SK-N-SH (cell line): ENCODE measurements around the gene PAPOLA. TPM values are rescaled to one million over a fixed set of nuclear protein-coding genes. Genes with fewer than 3 reads are reported as not detected.

Source experiments
- CTCF ChIA-PET: fragments of 300-600, 350-600 bp; formaldehyde crosslinking; extraction: SDS; loops from one replicate; lab custom pipeline; 2021; lab: Yijun Ruan, JAX
- POLR2A ChIA-PET: fragments of 350-600 bp; sonication (Branson Sonifier 250); formaldehyde crosslinking; extraction: SDS; loops from one replicate; lab custom pipeline; 2020; ENCODE audit warnings: antibody characterized with exemption, inconsistent platforms; lab: Yijun Ruan, JAX
- DNase-seq: peaks from one replicate; pipeline ENCODE4 v3.0.0; 2012
- H2AFZ ChIP-seq: fragments of 200-600 bp; sonication (generic); 2 replicates; pipeline ENCODE4 v1.8.1; 2016; ENCODE audit warnings: antibody characterized with exemption, mild to moderate bottlenecking, low read depth
- H3F3A ChIP-seq: fragments of 200-600 bp; sonication (generic); replicated peaks from 2 replicates; pipeline ENCODE3; 2016; ENCODE audit warnings: antibody characterized with exemption, mild to moderate bottlenecking; ENCODE audit not compliant: insufficient read depth
- H3K27ac ChIP-seq, 2 experiments: fragments of 200-500 bp in 1 of 2; fragments of 200-600 bp in 1 of 2; sonication (Bioruptor generic) in 1 of 2; sonication (generic), shearing (Covaris generic) in 1 of 2; 2 replicates each; pipeline versions ENCODE4 v1.5.1 to v1.6.1; 2014 to 2016; ENCODE audit warnings: low read depth in 2 of 2, inconsistent platforms in 1 of 2, low read length in 1 of 2, mild to moderate bottlenecking in 1 of 2, mixed read lengths in 1 of 2
- H3K27me3 ChIP-seq: fragments of 200-600 bp; sonication (generic), shearing (Covaris generic); 2 replicates; pipeline ENCODE4 v1.6.1; 2016; ENCODE audit warnings: mixed run types; ENCODE audit not compliant: insufficient read depth
- H3K36me3 ChIP-seq, 2 experiments: fragments of 200-500 bp in 1 of 2; fragments of 200-600 bp in 1 of 2; sonication (Bioruptor generic) in 1 of 2; sonication (generic) in 1 of 2; replicated peaks in 1 of 2; 2 replicates each; pipeline versions ENCODE3 to v1.5.1; 2014 to 2016; ENCODE audit warnings: low read length in 1 of 2, mild to moderate bottlenecking in 1 of 2; ENCODE audit not compliant: insufficient read depth in 2 of 2, control insufficient read depth in 1 of 2
- H3K4me1 ChIP-seq, 2 experiments: fragments of 200-500 bp in 1 of 2; fragments of 200-600 bp in 1 of 2; sonication (Bioruptor generic) in 1 of 2; sonication (generic), shearing (Covaris generic) in 1 of 2; 2 replicates each; pipeline versions ENCODE4 v1.5.1 to v1.6.1; 2014 to 2016; ENCODE audit warnings: low read depth in 1 of 2, low read length in 1 of 2, mixed run types in 1 of 2; ENCODE audit not compliant: insufficient read depth in 2 of 2, control insufficient read depth in 1 of 2
- H3K4me2 ChIP-seq: fragments of 200-600 bp; sonication (generic), shearing (Covaris generic); 2 replicates; pipeline ENCODE4 v1.6.1; 2017; ENCODE audit warnings: mixed run types
- H3K4me3 ChIP-seq, 2 experiments: fragments of 200-500 bp in 1 of 2; fragments of 200-600 bp in 1 of 2; sonication (Bioruptor generic) in 1 of 2; sonication (generic), shearing (Covaris generic) in 1 of 2; 2 replicates each; pipeline versions ENCODE4 v1.5.1 to v1.8.1; 2014 to 2016; ENCODE audit warnings: low read depth in 2 of 2, inconsistent platforms in 1 of 2, low read length in 1 of 2, mild to moderate bottlenecking in 1 of 2, mixed read lengths in 1 of 2, moderate library complexity in 1 of 2
- H3K79me2 ChIP-seq: fragments of 200-600 bp; sonication (generic); 2 replicates; pipeline ENCODE4 v1.8.1; 2017; ENCODE audit warnings: mild to moderate bottlenecking; ENCODE audit not compliant: insufficient read depth
- H3K9ac ChIP-seq: fragments of 200-600 bp; sonication (generic); 2 replicates; pipeline ENCODE4 v1.6.1; 2017; ENCODE audit warnings: mixed run types
- H3K9me2 ChIP-seq: fragments of 200-600 bp; sonication (generic); 2 replicates; pipeline ENCODE4 v1.6.1; 2017; ENCODE audit warnings: mixed run types
- H3K9me3 ChIP-seq: fragments of 200-600 bp; sonication (generic); 2 replicates; pipeline ENCODE4 v1.6.1; 2017; ENCODE audit warnings: mixed run types, mild to moderate bottlenecking, moderate library complexity
- H4K20me1 ChIP-seq: fragments of 200-600 bp; sonication (generic); 2 replicates; pipeline ENCODE4 v1.6.1; 2017; ENCODE audit warnings: mild to moderate bottlenecking, mixed run types; ENCODE audit not compliant: insufficient read depth
- CHD2 ChIP-seq: fragments of 150-350 bp; IDR thresholded peaks from 2 replicates; pipeline ENCODE4 v1.6.1; 2018; ENCODE audit warnings: low read length; ENCODE audit not compliant: partially characterized antibody
- ELF1 ChIP-seq: IDR thresholded peaks from 2 replicates; pipeline ENCODE4 v1.4.0; 2012
- EP300 ChIP-seq, 2 experiments: IDR thresholded peaks; 2 replicates each; pipeline versions ENCODE4 v1.4.0 to v1.6.1; 2012; ENCODE audit warnings: borderline replicate concordance in 1 of 2, low read depth in 1 of 2, low read length in 1 of 2
- EZH2phosphoT487 ChIP-seq: fragments of 200-600 bp; sonication (generic); IDR thresholded peaks from 2 replicates; pipeline ENCODE4 v1.6.1; 2017; ENCODE audit warnings: low read depth, mixed run types, mild to moderate bottlenecking, antibody characterized with exemption, moderate library complexity, borderline replicate concordance
- FOXM1 ChIP-seq: IDR thresholded peaks from 2 replicates; pipeline ENCODE4 v1.4.0; 2012; ENCODE audit warnings: low read depth, mild to moderate bottlenecking
- GABPA ChIP-seq: IDR thresholded peaks from 2 replicates; pipeline ENCODE4 v1.4.0; 2012; ENCODE audit warnings: low read depth, mild to moderate bottlenecking
- MXI1 ChIP-seq: IDR thresholded peaks from 2 replicates; pipeline ENCODE4 v1.6.1; 2012; ENCODE audit warnings: mild to moderate bottlenecking, low read depth, low read length, improper control_type of control experiment
- NFIC ChIP-seq: IDR thresholded peaks from 2 replicates; pipeline ENCODE4 v1.4.0; 2012; ENCODE audit warnings: borderline replicate concordance
- NRF1 ChIP-seq: IDR thresholded peaks from 2 replicates; pipeline ENCODE4 v1.6.1; 2012; ENCODE audit warnings: low read depth, mild to moderate bottlenecking, low read length
- RXRA ChIP-seq: IDR thresholded peaks from 2 replicates; pipeline ENCODE4 v1.4.0; 2012; ENCODE audit warnings: low read depth, mild to moderate bottlenecking, borderline replicate concordance
- TAF1 ChIP-seq: IDR thresholded peaks from 2 replicates; pipeline ENCODE4 v1.6.1; 2012; ENCODE audit warnings: low read depth, mild to moderate bottlenecking, low read length, moderate library complexity, borderline replicate concordance
- TCF12 ChIP-seq: IDR thresholded peaks from 2 replicates; pipeline ENCODE4 v1.4.0; 2012
- WGBS: methylation state at CpG from one replicate; pipeline ENCODE4 v1.1.6; 2017; ENCODE audit warnings: low lambda C conversion rate; 5-methylcytosine and 5-hydroxymethylcytosine counted together
- polyA plus RNA-seq, 3 experiments: library from polyadenylated mRNA; depleted of rRNA; stranded (reverse); fragments of >200 nt; gene quantifications; 2 replicates each; pipeline ENCODE4 v1.2.3, GENCODE V29; 2012
- TF ChIP-seq, protein P1 (sequence below): IDR thresholded peaks from 2 replicates; pipeline ENCODE4 v1.6.1; 2012; ENCODE audit warnings: mild to moderate bottlenecking, low read depth, low read length, moderate library complexity
- TF ChIP-seq, protein P2 (sequence below): IDR thresholded peaks from 2 replicates; pipeline ENCODE4; 2012
- TF ChIP-seq, protein P3 (sequence below): IDR thresholded peaks from 2 replicates; pipeline ENCODE4 v1.4.0; 2012; ENCODE audit warnings: low read depth

The PAPOLA gene
- polyA plus RNA-seq, 1 of the 3 experiments (the other 2 are of a cell fraction): 53.7 TPM

DNA sequence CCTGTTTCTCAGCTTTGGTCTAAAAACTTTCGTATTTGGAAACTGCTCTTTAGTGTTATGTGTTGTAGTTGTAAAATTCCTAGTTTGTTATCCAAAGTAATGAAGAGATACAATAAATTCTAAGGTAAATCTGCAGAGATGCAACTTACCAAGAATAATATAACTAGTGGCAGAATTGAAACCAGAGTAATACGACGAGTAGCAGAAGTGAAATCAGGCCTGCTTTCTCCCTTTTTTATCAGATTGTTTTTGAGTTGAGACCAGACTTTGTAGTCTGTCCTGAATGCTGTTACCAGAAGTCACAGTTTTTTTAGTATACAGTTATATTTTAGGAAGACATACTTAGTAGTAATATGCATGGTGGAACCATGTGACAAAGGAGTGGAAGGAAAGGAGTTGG lies 12.5 kb downstream of the PAPOLA start (continued):
- TF ChIP-seq, protein P1, sequence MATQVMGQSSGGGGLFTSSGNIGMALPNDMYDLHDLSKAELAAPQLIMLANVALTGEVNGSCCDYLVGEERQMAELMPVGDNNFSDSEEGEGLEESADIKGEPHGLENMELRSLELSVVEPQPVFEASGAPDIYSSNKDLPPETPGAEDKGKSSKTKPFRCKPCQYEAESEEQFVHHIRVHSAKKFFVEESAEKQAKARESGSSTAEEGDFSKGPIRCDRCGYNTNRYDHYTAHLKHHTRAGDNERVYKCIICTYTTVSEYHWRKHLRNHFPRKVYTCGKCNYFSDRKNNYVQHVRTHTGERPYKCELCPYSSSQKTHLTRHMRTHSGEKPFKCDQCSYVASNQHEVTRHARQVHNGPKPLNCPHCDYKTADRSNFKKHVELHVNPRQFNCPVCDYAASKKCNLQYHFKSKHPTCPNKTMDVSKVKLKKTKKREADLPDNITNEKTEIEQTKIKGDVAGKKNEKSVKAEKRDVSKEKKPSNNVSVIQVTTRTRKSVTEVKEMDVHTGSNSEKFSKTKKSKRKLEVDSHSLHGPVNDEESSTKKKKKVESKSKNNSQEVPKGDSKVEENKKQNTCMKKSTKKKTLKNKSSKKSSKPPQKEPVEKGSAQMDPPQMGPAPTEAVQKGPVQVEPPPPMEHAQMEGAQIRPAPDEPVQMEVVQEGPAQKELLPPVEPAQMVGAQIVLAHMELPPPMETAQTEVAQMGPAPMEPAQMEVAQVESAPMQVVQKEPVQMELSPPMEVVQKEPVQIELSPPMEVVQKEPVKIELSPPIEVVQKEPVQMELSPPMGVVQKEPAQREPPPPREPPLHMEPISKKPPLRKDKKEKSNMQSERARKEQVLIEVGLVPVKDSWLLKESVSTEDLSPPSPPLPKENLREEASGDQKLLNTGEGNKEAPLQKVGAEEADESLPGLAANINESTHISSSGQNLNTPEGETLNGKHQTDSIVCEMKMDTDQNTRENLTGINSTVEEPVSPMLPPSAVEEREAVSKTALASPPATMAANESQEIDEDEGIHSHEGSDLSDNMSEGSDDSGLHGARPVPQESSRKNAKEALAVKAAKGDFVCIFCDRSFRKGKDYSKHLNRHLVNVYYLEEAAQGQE: no peak
- TF ChIP-seq MXI1: no peak
- TF ChIP-seq NFIC: no peak
- no peak for TF ChIP-seq ELF1
- TF ChIP-seq FOXM1: no peak

DNA sequence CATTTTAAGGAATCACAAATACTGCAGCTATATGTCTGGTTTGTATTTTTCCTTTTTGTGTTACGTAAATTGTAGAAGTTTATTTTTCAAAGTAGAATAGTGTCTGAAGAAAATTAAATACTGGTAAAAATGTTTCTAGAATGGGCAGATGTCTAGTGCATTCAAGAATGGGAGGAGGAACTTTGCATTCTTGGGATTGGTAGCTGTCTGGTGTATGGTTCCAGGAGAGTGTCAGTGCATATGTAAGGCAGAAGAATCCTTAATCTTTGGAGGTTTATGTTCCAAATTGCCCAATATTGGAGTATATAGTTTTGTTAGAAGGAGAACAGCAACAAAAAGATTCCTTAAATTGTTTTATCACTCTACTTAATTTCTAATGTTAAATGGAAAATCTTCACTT lies 13.5 kb downstream of the PAPOLA start:
- H3K36me3 ChIP-seq: peaks cover 2 to 7% of the 10 kb centered on the region in 2 experiments
- H3K27ac ChIP-seq: no peak overlapping the region
- H2AFZ ChIP-seq: no peak overlapping the region
- no peak for DNase-seq
- no peaks in the 10 kb centered on the region for H3F3A ChIP-seq
- peaks cover 98% of the 10 kb centered on the region for H4K20me1 ChIP-seq
- 93% methylated on average over 1 of the region's 1 CpG for WGBS
- no peak for TF ChIP-seq TCF12
- no peak for TF ChIP-seq TAF1
- TF ChIP-seq ELF1: no peak
- TF ChIP-seq NRF1: no peak
- no peak for TF ChIP-seq EZH2phosphoT487
- TF ChIP-seq, protein P2, sequence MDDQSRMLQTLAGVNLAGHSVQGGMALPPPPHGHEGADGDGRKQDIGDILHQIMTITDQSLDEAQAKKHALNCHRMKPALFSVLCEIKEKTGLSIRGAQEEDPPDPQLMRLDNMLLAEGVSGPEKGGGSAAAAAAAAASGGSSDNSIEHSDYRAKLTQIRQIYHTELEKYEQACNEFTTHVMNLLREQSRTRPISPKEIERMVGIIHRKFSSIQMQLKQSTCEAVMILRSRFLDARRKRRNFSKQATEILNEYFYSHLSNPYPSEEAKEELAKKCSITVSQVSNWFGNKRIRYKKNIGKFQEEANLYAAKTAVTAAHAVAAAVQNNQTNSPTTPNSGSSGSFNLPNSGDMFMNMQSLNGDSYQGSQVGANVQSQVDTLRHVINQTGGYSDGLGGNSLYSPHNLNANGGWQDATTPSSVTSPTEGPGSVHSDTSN: no peak
- TF ChIP-seq, protein P3, sequence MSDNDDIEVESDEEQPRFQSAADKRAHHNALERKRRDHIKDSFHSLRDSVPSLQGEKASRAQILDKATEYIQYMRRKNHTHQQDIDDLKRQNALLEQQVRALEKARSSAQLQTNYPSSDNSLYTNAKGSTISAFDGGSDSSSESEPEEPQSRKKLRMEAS: no peak
- TF ChIP-seq GABPA: no peak
- no peak for TF ChIP-seq EP300 (IDR thresholded peaks at IDR 0.05; ENCODE audit: borderline replicate concordance in 1 of 2, low read depth in 1 of 2, low read length in 1 of 2)
- no peak for TF ChIP-seq CHD2
- TF ChIP-seq RXRA: no peak
- no peaks in the 10 kb centered on the region for H3K9me2 ChIP-seq
- H3K4me1 ChIP-seq: peaks cover 2 to 19% of the 10 kb centered on the region in 2 experiments; a peak in 3 of 4 replicates
- POLR2A ChIA-PET: interaction anchor here (1.1 kb wide), 1 partner anchor 8 kb away, joined by 3 read pairs; no protein-coding TSS in a partner anchor
- no peaks in the 10 kb centered on the region for H3K27me3 ChIP-seq
- H3K9me3 ChIP-seq: no peaks in the 10 kb centered on the region
- H3K79me2 ChIP-seq: peaks cover 100% of the 10 kb centered on the region
- CTCF ChIA-PET: interaction anchor here (0.5 to 1.6 kb wide), 2 partner anchors 10 to 218 kb away, joined by 4 to 6 read pairs; no protein-coding TSS in a partner anchor
- H3K9ac ChIP-seq: no peak overlapping the region
- no peak overlapping the region for H3K4me3 ChIP-seq
- no peak overlapping the region for H3K4me2 ChIP-seq
